GM23248 (cell line): Measurements from ENCODE around the gene GALNT18. TPM values are rescaled to one million over a fixed set of nuclear protein-coding genes. Genes with fewer than 3 reads are reported as not detected.
A peak's percentile ranks its signal among the peaks of the same experiment; 100 is the strongest.

Experiments
- DNase-seq: peaks from one replicate; pipeline ENCODE4 v3.0.0-alpha.2; 2015
- H2AFZ ChIP-seq: fragments of 200-600 bp; sonication (generic); 2 replicates; pipeline ENCODE4 v1.6.1; 2016; ENCODE audit warnings: antibody characterized with exemption
- H3F3A ChIP-seq: fragments of 200-600 bp; sonication (generic); 2 replicates; pipeline ENCODE4 v1.6.1; 2016; ENCODE audit warnings: mild to moderate bottlenecking, antibody characterized with exemption, mixed run types; ENCODE audit not compliant: insufficient read depth
- H3K27ac ChIP-seq: fragments of 200-600 bp; sonication (generic); 2 replicates; pipeline ENCODE4 v1.5.1; 2016; ENCODE audit warnings: mild to moderate bottlenecking
- H3K27me3 ChIP-seq: fragments of 200-600 bp; sonication (generic); replicated peaks from 2 replicates; pipeline ENCODE4 v1.6.1; 2016; ENCODE audit warnings: mild to moderate bottlenecking; ENCODE audit not compliant: insufficient read depth
- H3K36me3 ChIP-seq: fragments of 200-600 bp; sonication (generic); 2 replicates; pipeline ENCODE4 v1.6.1; 2016; ENCODE audit warnings: low read depth, mild to moderate bottlenecking
- H3K4me1 ChIP-seq: fragments of 200-600 bp; sonication (generic); 2 replicates; pipeline ENCODE4 v1.6.1; 2016; ENCODE audit warnings: mild to moderate bottlenecking; ENCODE audit not compliant: insufficient read depth
- H3K4me2 ChIP-seq: fragments of 200-600 bp; sonication (generic); one replicate; pipeline ENCODE4 v1.6.1; 2016; ENCODE audit warnings: mild to moderate bottlenecking; ENCODE audit not compliant: unreplicated experiment
- H3K4me3 ChIP-seq: fragments of 200-600 bp; sonication (generic); 2 replicates; pipeline ENCODE4 v1.5.1; 2016; ENCODE audit warnings: mild to moderate bottlenecking
- H3K79me2 ChIP-seq: fragments of 200-600 bp; sonication (generic); 2 replicates; pipeline ENCODE4 v1.6.1; 2016; ENCODE audit warnings: mild to moderate bottlenecking; ENCODE audit not compliant: insufficient read depth
- H3K9ac ChIP-seq: fragments of 200-600 bp; sonication (generic); 2 replicates; pipeline ENCODE4 v1.6.1; 2016; ENCODE audit warnings: mild to moderate bottlenecking
- H3K9me2 ChIP-seq: fragments of 200-600 bp; sonication (generic); 2 replicates; pipeline ENCODE4 v1.6.1; 2016; ENCODE audit warnings: mixed run types, mild to moderate bottlenecking, moderate library complexity; ENCODE audit not compliant: insufficient read depth
- H3K9me3 ChIP-seq: fragments of 200-600 bp; sonication (generic); one replicate; pipeline ENCODE4 v1.6.1; 2017; ENCODE audit warnings: low read depth
- H4K20me1 ChIP-seq: fragments of 200-600 bp; sonication (generic); 2 replicates; pipeline ENCODE4 v1.6.0; 2016; ENCODE audit not compliant: insufficient read depth
- EZH2 ChIP-seq: fragments of 200-600 bp; sonication (generic); IDR thresholded peaks from 2 replicates; pipeline ENCODE4 v1.6.1; 2018; ENCODE audit warnings: antibody characterized with exemption, mild to moderate bottlenecking; ENCODE audit not compliant: insufficient read depth, poor library complexity, severe bottlenecking
- EZH2phosphoT487 ChIP-seq: fragments of 200-600 bp; sonication (generic); IDR thresholded peaks from 2 replicates; pipeline ENCODE4 v1.6.1; 2018; ENCODE audit warnings: antibody characterized with exemption, moderate library complexity, mild to moderate bottlenecking, low read depth; ENCODE audit not compliant: insufficient read depth
- WGBS, 2 experiments: methylation state at CpG; one replicate each; pipeline ENCODE4 v1.1.6; 2015 to 2017; ENCODE audit warnings: low lambda C conversion rate in 2 of 2, low coverage in 1 of 2; ENCODE audit errors: missing lambda C conversion rate in 2 of 2; 5-methylcytosine and 5-hydroxymethylcytosine counted together
- in situ Hi-C: fragments of 300-500 bp; cut with MboI; formaldehyde crosslinking; loops from 2 replicates; pipeline ENCODE4 v1.15.0; 2020
- polyA plus RNA-seq: library from polyadenylated mRNA; unstranded; fragments of >200 nt; fragmentation: Nextera tagmentation; extraction: Ambion mirVana; gene quantifications from 2 replicates; pipeline ENCODE4 v1.2.1, GENCODE V29; 2016
- total RNA-seq: library from RNA; depleted of rRNA; stranded (reverse); fragments of >200 nt; shearing (Covaris generic); gene quantifications from 2 replicates; pipeline ENCODE4 v1.2.3, GENCODE V29; 2014

Gene GALNT18
- total and polyA plus RNA-seq, 2 experiments from 2014 or later, result 4.1 to 5.6 TPM

- Histone ChIP-seq H3F3A (peaks cover 13% of the 10 kb centered on the region; the same call in 1 of the 2 replicates), H3K4me1 (peaks cover 17% of the 10 kb centered on the region), H3K9me3 (no peaks in the 10 kb centered on the region), H3K27me3 (no peaks in the 10 kb centered on the region), H2AFZ (no peak overlapping the region), H3K4me2 (no peak overlapping the region), H3K4me3 (no peak overlapping the region), H3K79me2 (no peaks in the 10 kb centered on the region), H4K20me1 (no peaks in the 10 kb centered on the region), H3K9ac (no peak overlapping the region), H3K27ac (no peak overlapping the region), H3K36me3 (no peaks in the 10 kb centered on the region), H3K9me2 (no peaks in the 10 kb centered on the region)
- TF ChIP-seq EZH2phosphoT487, result no peak
- no peak for TF ChIP-seq EZH2
- DNase-seq, result peak; percentile 60
- WGBS, 2 experiments, result 52 to 61% methylated on average over 4 of the region's 4 CpGs
- in situ Hi-C loops, result no loop called here
Observed at GRCh38 chr11:11415901-11416300, 205.9 kb downstream of the GALNT18 start.

DNA sequence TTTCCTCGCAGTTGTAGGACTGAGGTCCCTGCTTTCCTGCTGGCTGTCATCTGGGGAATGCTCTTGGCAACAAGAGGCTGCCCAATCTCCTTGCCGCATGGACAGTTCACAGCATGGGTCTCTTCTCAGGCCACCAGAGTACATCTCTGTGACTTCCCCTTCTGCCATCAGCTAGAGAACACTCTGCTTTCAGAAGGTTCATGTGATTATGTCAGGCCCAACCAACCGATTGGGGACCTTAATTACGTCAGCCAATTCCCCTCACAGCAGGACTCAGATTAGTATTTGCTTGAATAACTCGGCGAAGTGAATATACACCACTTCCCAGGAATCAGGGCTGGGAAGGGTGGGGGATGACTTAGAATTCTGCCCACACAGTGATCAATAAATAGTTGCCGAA is 206.8 kb downstream of the GALNT18 start:
- Histone ChIP-seq H3K9ac (no peak overlapping the region), H3K4me1 (peaks cover 17% of the 10 kb centered on the region), H3K27ac (no peak overlapping the region), H3K9me3 (no peaks in the 10 kb centered on the region), H3K4me2 (no peak overlapping the region), H4K20me1 (no peaks in the 10 kb centered on the region), H3K9me2 (no peaks in the 10 kb centered on the region), H3K27me3 (no peaks in the 10 kb centered on the region), H2AFZ (no peak overlapping the region), H3K4me3 (no peak overlapping the region), H3K79me2 (no peaks in the 10 kb centered on the region), H3K36me3 (no peaks in the 10 kb centered on the region), H3F3A (peaks cover 13% of the 10 kb centered on the region; the same call in 1 of the 2 replicates)
- TF ChIP-seq EZH2phosphoT487 (no peak), EZH2 (no peak)
- no peak for DNase-seq
- in situ Hi-C loops, result no loop called here
- WGBS, 2 experiments, result 94 to 96% methylated on average over 7 of the region's 7 CpGs

DNA sequence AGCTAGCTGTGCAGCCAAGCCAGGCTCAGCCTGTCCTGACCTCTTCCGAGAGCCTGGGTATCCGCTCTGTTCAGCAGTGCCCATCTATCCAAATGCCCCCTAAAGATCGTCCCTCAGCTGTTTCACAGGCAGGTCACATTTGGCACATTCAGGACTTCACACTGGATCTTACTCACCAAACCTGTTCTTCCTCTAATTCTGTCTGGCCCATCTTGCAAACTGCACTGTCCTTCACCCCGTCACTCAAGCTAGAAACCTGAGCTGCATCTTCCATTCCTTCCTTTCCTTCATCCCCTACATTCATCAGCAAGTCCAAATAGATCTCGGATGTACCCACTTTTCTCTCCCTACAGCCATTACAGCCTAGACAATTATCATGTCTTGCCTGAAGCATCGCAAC is 208.0 kb downstream of the GALNT18 start:
- TF ChIP-seq EZH2 (no peak), EZH2phosphoT487 (no peak)
- Histone ChIP-seq H3K4me3 (no peak overlapping the region), H2AFZ (no peak overlapping the region), H3K9me2 (no peaks in the 10 kb centered on the region), H4K20me1 (no peaks in the 10 kb centered on the region), H3K4me1 (peaks cover 24% of the 10 kb centered on the region), H3K79me2 (no peaks in the 10 kb centered on the region), H3K27ac (no peak overlapping the region), H3K9me3 (no peaks in the 10 kb centered on the region), H3K9ac (no peak overlapping the region), H3K27me3 (no peaks in the 10 kb centered on the region), H3K4me2 (no peak overlapping the region), H3K36me3 (no peaks in the 10 kb centered on the region), H3F3A (peaks cover 13% of the 10 kb centered on the region; the same call in 1 of the 2 replicates)
- no peak for DNase-seq
- WGBS, 2 experiments, result 87 to 97% methylated on average over 6 of the region's 6 CpGs
- in situ Hi-C loops, result no loop called here

DNA sequence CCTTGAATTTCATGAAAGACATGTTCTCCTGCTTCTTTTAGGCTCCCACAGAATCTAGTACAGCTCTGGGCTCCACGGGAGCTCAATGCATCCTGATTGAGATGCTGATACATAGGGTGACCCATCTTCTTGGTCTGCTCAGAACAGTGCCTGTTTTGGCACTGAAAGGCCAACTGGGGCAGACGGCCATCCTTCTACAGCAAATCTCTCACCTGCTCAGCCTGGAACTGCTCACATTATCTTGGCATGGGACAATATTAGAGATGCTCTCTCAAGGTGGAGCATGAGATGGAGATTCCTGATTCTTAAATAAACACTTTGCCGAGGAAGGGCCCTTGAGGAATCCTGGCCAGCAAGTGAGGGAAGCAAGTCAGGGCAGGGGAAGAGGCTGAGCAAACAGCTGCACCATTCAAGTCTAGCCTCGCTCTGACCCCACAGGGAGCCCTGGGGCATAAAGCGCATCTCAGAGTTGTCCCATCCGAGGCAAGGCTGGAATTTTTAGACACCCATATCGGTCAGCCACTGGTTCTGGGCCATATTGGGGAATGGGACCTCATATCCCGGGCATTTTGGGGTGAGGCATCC is 210.3 kb downstream of the GALNT18 start:
- WGBS, 2 experiments, result 82 to 86% methylated on average over 8 of the region's 8 CpGs
- H3K9me3 ChIP-seq, result no peaks in the 10 kb centered on the region
- H3K9ac ChIP-seq, result no peak overlapping the region
- DNase-seq, result no peak
- no peak for TF ChIP-seq EZH2
- TF ChIP-seq EZH2phosphoT487, result no peak
- H3K9me2 ChIP-seq, result no peaks in the 10 kb centered on the region
- H3K36me3 ChIP-seq, result no peaks in the 10 kb centered on the region
- no peak overlapping the region for H3K4me2 ChIP-seq
- in situ Hi-C loops, result no loop called here
- no peak overlapping the region for H2AFZ ChIP-seq
- no peaks in the 10 kb centered on the region for H4K20me1 ChIP-seq
- H3K4me3 ChIP-seq, result no peak overlapping the region
- H3F3A ChIP-seq, result peaks cover 9% of the 10 kb centered on the region; the same call in 1 of the 2 replicates
- no peaks in the 10 kb centered on the region for H3K27me3 ChIP-seq
- no peak overlapping the region for H3K27ac ChIP-seq
- no peaks in the 10 kb centered on the region for H3K79me2 ChIP-seq
- peaks cover 21% of the 10 kb centered on the region for H3K4me1 ChIP-seq

DNA sequence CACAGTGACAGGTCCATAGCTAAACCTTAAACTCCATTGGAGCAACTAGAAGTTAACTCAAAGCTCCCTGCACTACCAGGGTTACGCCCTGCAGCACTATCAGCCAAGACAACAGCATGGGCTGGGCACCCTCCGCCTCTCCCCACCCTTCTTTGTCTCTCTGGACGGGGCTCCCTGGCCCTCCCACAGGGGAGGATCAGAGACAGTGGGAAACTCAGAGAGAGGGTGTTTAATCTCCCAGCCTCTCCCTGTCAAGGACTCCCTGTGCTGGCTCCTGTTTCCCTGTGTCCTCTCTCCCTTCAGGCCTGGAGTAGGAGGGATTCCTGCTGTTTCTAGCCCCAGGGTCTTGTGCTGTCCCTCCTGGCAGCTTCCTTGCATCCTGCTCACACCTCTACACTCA is 211.9 kb downstream of the GALNT18 start:
- Histone ChIP-seq H2AFZ (no peak overlapping the region), H3K4me2 (no peak overlapping the region), H3F3A (no peaks in the 10 kb centered on the region), H3K27ac (no peak overlapping the region), H3K9me2 (no peaks in the 10 kb centered on the region), H3K79me2 (no peaks in the 10 kb centered on the region), H3K9ac (no peak overlapping the region), H3K27me3 (no peaks in the 10 kb centered on the region), H3K9me3 (no peaks in the 10 kb centered on the region), H3K4me3 (no peak overlapping the region), H3K36me3 (no peaks in the 10 kb centered on the region), H3K4me1 (peaks cover 12% of the 10 kb centered on the region), H4K20me1 (no peaks in the 10 kb centered on the region)
- TF ChIP-seq EZH2 (no peak), EZH2phosphoT487 (no peak)
- DNase-seq, result no peak
- WGBS, 2 experiments, result 79 to 88% methylated on average over 3 of the region's 3 CpGs
- in situ Hi-C loops, result no loop called here
